Endothelial cell of umbilical vein (primary cell): ENCODE data around the gene OR1J2. TPM values are rescaled to one million over a fixed set of nuclear protein-coding genes. Genes with fewer than 3 reads are reported as not detected.

ENCODE experiments used
- BruUV-seq: library from RNA; stranded (reverse); fragments of 400-500 nt; replicated peaks from 2 replicates; lab custom pipeline; 2021; lab: Mats Ljungman, UMichigan
- CTCF ChIA-PET: fragments of 300-600, 350-600 bp; sonication (Branson Sonifier 250); formaldehyde crosslinking; loops from one replicate; lab custom pipeline; 2021; ENCODE audit warnings: antibody characterized with exemption, inconsistent platforms; lab: Charles Lee
- POLR2A ChIA-PET: fragments of 300-600, 350-600 bp; sonication (Branson Sonifier 250); formaldehyde crosslinking; loops from one replicate; lab custom pipeline; 2021; ENCODE audit warnings: antibody characterized with exemption, inconsistent platforms; lab: Charles Lee
- DNase-seq: peaks from one replicate; pipeline ENCODE4 v3.0.0-alpha.2; 2011; ENCODE audit warnings: low read depth, low spot score
- FAIRE-seq: peaks from 2 replicates; lab custom pipeline; 2011; peaks lifted over from hg19 to GRCh38; lab: Jason Lieb, UNC
- H2AFZ ChIP-seq: 2 replicates; pipeline ENCODE4 v1.6.0; 2012; ENCODE audit warnings: low read depth, low read length, control low read depth, inconsistent platforms
- H3K27ac ChIP-seq: 2 replicates; pipeline ENCODE4 v1.5.1; 2011; ENCODE audit warnings: low read depth, mild to moderate bottlenecking, control low read depth, low read length, moderate library complexity; ENCODE audit not compliant: insufficient read depth
- H3K27me3 ChIP-seq, 2 experiments: 2 replicates each; pipeline versions ENCODE4 v1.6.0 to v1.6.1; 2011; ENCODE audit warnings: low read length in 2 of 2, mixed read lengths in 1 of 2; ENCODE audit not compliant: control insufficient read depth in 2 of 2, insufficient read depth in 2 of 2
- H3K36me3 ChIP-seq, 2 experiments: 2 replicates in 1 of 2; 3 replicates in 1 of 2; pipeline ENCODE4 v1.5.1; 2011; ENCODE audit warnings: low read length in 2 of 2, mild to moderate bottlenecking in 1 of 2, moderate library complexity in 1 of 2; ENCODE audit not compliant: control insufficient read depth in 2 of 2, insufficient read depth in 2 of 2; ENCODE audit errors: extremely low read depth in 1 of 2
- H3K4me1 ChIP-seq: 3 replicates; pipeline ENCODE4 v1.5.1; 2011; ENCODE audit warnings: mild to moderate bottlenecking, low read length; ENCODE audit not compliant: control insufficient read depth, insufficient read depth; ENCODE audit errors: extremely low read depth
- H3K4me2 ChIP-seq: 2 replicates; pipeline ENCODE4 v1.6.1; 2011; ENCODE audit warnings: low read length, control low read depth, mixed read lengths; ENCODE audit not compliant: insufficient read depth
- H3K4me3 ChIP-seq, 3 experiments: fragments of 200-600 bp in 1 of 3; sonication (generic), shearing (Covaris generic) in 1 of 3; replicated peaks in 1 of 3; 2 replicates each; pipeline ENCODE4 v1.5.1; 2011 to 2016; ENCODE audit warnings: control low read depth in 3 of 3, low read length in 3 of 3, mild to moderate bottlenecking in 2 of 3, inconsistent platforms in 1 of 3, low read depth in 1 of 3, moderate library complexity in 1 of 3; ENCODE audit not compliant: insufficient read depth in 1 of 3
- H3K79me2 ChIP-seq: 2 replicates; pipeline ENCODE4 v1.6.0; 2012; ENCODE audit warnings: low read length, inconsistent platforms; ENCODE audit not compliant: control insufficient read depth, insufficient read depth
- H3K9ac ChIP-seq: replicated peaks from 2 replicates; pipeline ENCODE3; 2011; ENCODE audit warnings: low read length, control low read depth; ENCODE audit not compliant: insufficient read depth; ENCODE audit errors: extremely low read depth
- H3K9me1 ChIP-seq: replicated peaks from 3 replicates; pipeline ENCODE4 v1.6.0; 2011; ENCODE audit warnings: mild to moderate bottlenecking, low read length; ENCODE audit not compliant: control insufficient read depth, insufficient read depth; ENCODE audit errors: extremely low read depth
- H3K9me3 ChIP-seq: replicated peaks from 2 replicates; pipeline ENCODE4 v1.5.1; 2012; ENCODE audit warnings: low read length, inconsistent platforms; ENCODE audit not compliant: control insufficient read depth, insufficient read depth
- H4K20me1 ChIP-seq: replicated peaks from 2 replicates; pipeline ENCODE3; 2011; ENCODE audit warnings: mild to moderate bottlenecking, low read length; ENCODE audit not compliant: control insufficient read depth, insufficient read depth; ENCODE audit errors: extremely low read depth
- CTCF ChIP-seq, 2 donors: IDR thresholded peaks; 1 replicate in 1 of 2; 2 replicates in 1 of 2; pipeline ENCODE4 v1.5.1; 2011; ENCODE audit warnings: low read length in 2 of 2, mild to moderate bottlenecking in 2 of 2, moderate library complexity in 2 of 2, control low read depth in 1 of 2, inconsistent platforms in 1 of 2, low read depth in 1 of 2; ENCODE audit not compliant: insufficient read depth in 1 of 2; ENCODE audit errors: extremely low read depth in 1 of 2
- EZH2 ChIP-seq: IDR thresholded peaks from 2 replicates; pipeline ENCODE4 v1.6.1; 2012; ENCODE audit warnings: borderline replicate concordance, low read depth, mild to moderate bottlenecking, moderate library complexity, low read length, inconsistent platforms; ENCODE audit not compliant: severe bottlenecking
- FOS ChIP-seq: IDR thresholded peaks from 2 replicates; pipeline ENCODE4 v1.6.1; 2011; ENCODE audit warnings: mild to moderate bottlenecking, low read length, moderate library complexity, borderline replicate concordance; ENCODE audit not compliant: insufficient read depth
- GATA2 ChIP-seq: IDR thresholded peaks from 2 replicates; pipeline ENCODE4 v1.7.0; 2011; ENCODE audit warnings: low read depth, mild to moderate bottlenecking, moderate library complexity, mixed read lengths, low read length; ENCODE audit not compliant: insufficient read length, insufficient read depth
- JUN ChIP-seq: IDR thresholded peaks from 2 replicates; pipeline ENCODE4 v1.6.1; 2011; ENCODE audit warnings: borderline replicate concordance, low read depth; ENCODE audit not compliant: insufficient read length, insufficient read depth
- MAX ChIP-seq: IDR thresholded peaks from 2 replicates; pipeline ENCODE4 v1.6.1; 2011; ENCODE audit not compliant: insufficient read depth, insufficient read length
- MYC ChIP-seq: IDR thresholded peaks from one replicate; pipeline ENCODE4 v1.6.1; 2011; ENCODE audit warnings: mild to moderate bottlenecking, low read depth, low read length
- POLR2A ChIP-seq: IDR thresholded peaks from 2 replicates; pipeline ENCODE4 v1.6.1; 2012; ENCODE audit warnings: low read depth, mild to moderate bottlenecking, control low read depth, low read length
- POLR2AphosphoS5 ChIP-seq: IDR thresholded peaks from 2 replicates; pipeline ENCODE4 v1.6.1; 2012; ENCODE audit warnings: low read depth, mild to moderate bottlenecking, control low read depth, low read length, moderate library complexity; ENCODE audit not compliant: insufficient read depth
- dilution Hi-C: fragments of 300-500 bp; cut with MboI; formaldehyde crosslinking; loops from one replicate; pipeline ENCODE4 v1.15.0; 2019; ENCODE audit warnings: low sequenced_read_pairs; ENCODE audit not compliant: extremely low pct_ligation_motif_present
- intact Hi-C: fragments of 100-400 bp; cut with micrococcal nuclease; formaldehyde crosslinking; loops from one replicate; pipeline ENCODE4 v1.10.0; 2022
- polyA plus RNA-seq, 4 experiments: library from polyadenylated mRNA; depleted of rRNA in 3 of 4; stranded (reverse) in 3 of 4; unstranded in 1 of 4; fragments of >200 nt; gene quantifications; 2 replicates each; pipeline versions ENCODE4 v1.2.1 to v1.2.3, GENCODE V29; 2011 to 2012; ENCODE audit warnings: missing spikeins in 1 of 4
- total RNA-seq: library from RNA; stranded (reverse); gene quantifications from 2 replicates; pipeline ENCODE4 v1.2.3, GENCODE V29; 2021

OR1J2 gene
- total and polyA plus RNA-seq, 2 donors (not counting 3 experiments of a cell fraction or from before 2014, with no cell fraction given), result not detected

- no peak overlapping the region for H2AFZ ChIP-seq
- DNase-seq, result no peak
- dilution Hi-C loops (no loop called here), intact Hi-C loops (no loop called here)
- no peaks in the 10 kb centered on the region for H3K79me2 ChIP-seq
- CTCF ChIA-PET, result no interaction called here
- POLR2A ChIA-PET, result no interaction called here
- no peaks in the 10 kb centered on the region for H4K20me1 ChIP-seq
- peaks cover 2 to 8% of the 10 kb centered on the region in 2 experiments for H3K27me3 ChIP-seq
- H3K4me1 ChIP-seq, result no peaks in the 10 kb centered on the region
- H3K4me3 ChIP-seq, result no peak overlapping the region
- no peak for TF ChIP-seq MYC
- no peak for TF ChIP-seq JUN
- no peak for TF ChIP-seq POLR2AphosphoS5
- TF ChIP-seq POLR2A, result no peak
- no peak for TF ChIP-seq MAX
- no peak for TF ChIP-seq EZH2
- no peak for TF ChIP-seq GATA2
- no peak for TF ChIP-seq FOS
- TF ChIP-seq CTCF (IDR thresholded peaks at IDR 0.05; ENCODE audit: extremely low read depth in 1 of 2, insufficient read depth in 1 of 2, low read depth in 1 of 2, low read length in 2 of 2), result no peak
- no TSS peak for BruUV-seq
- no peak overlapping the region for H3K9ac ChIP-seq
- H3K27ac ChIP-seq, result no peak overlapping the region
- no peaks in the 10 kb centered on the region for H3K9me3 ChIP-seq
- no peaks in the 10 kb centered on the region for H3K9me1 ChIP-seq
- H3K36me3 ChIP-seq, result no peaks in the 10 kb centered on the region
- no peak for FAIRE-seq
- H3K4me2 ChIP-seq, result no peak overlapping the region
Observed at GRCh38 chr9:122526602-122527001, 16.0 kb downstream of the OR1J2 start.
